Measurements from ENCODE around the gene TOMM20L. TPM values are rescaled to one million over a fixed set of nuclear protein-coding genes. Genes with fewer than 3 reads are reported as not detected.
"Not testable (repeated sequence)": the region's sequence is repeated elsewhere in the genome, so short reads cannot be mapped to it uniquely, and the experiment has no call there.

TOMM20L gene
- total RNA-seq, 1 donor from 2014 or later: not detected

GRCh38 chr14:58416934-58417333, 21.2 kb downstream of the TOMM20L start:
- DNase-seq (ENCODE audit: low spot score); intact Hi-C loops (cut with DNase I): not testable (repeated sequence)

GRCh38 chr14:58426670-58427280, 31.0 kb downstream of the TOMM20L start:
- intact Hi-C loops (cut with DNase I): no loop called here
- DNase-seq (ENCODE audit: low spot score): no peak

- DNase-seq (ENCODE audit: low spot score): peak; percentile 97
- intact Hi-C loops (cut with DNase I): loop anchor here (2.0 kb wide), 1 partner anchor 129 kb away; the partner anchor contains the start of gene ARID4A
These were observed 31.8 kb downstream of the TOMM20L start, which contains the start of the genes KIAA0586 and TIMM9 for GRCh38 chr14:58427281-58428117. TSS of gene KIAA0586 (plus strand) at chr14:58427719. CDS start at chr14:58428265, 546 bp downstream. TSS of gene TIMM9 (minus strand) at chr14:58427531. CDS start at chr14:58411945, 15,586 bp downstream.

- intact Hi-C loops (cut with DNase I): loop anchor here (2.0 kb wide), 1 partner anchor 129 kb away; the partner anchor contains the start of gene ARID4A
- no peak for DNase-seq (ENCODE audit: low spot score)
These were observed 32.5 kb downstream of the TOMM20L start for GRCh38 chr14:58428118-58428683.

- intact Hi-C loops (cut with DNase I): no loop called here
- DNase-seq (ENCODE audit: low spot score): no peak
These were observed 34.4 kb downstream of the TOMM20L start for GRCh38 chr14:58430156-58430555.

GRCh38 chr14:58439476-58439875, 43.7 kb downstream of the TOMM20L start:
- intact Hi-C loops (cut with DNase I): no loop called here
- no peak for DNase-seq (ENCODE audit: low spot score)

- DNase-seq (ENCODE audit: low spot score): no peak
- intact Hi-C loops (cut with DNase I): no loop called here
These were observed 48.9 kb downstream of the TOMM20L start for GRCh38 chr14:58444627-58445026.

- intact Hi-C loops (cut with DNase I): no loop called here
- DNase-seq (ENCODE audit: low spot score): no peak
These were observed 60.0 kb downstream of the TOMM20L start for GRCh38 chr14:58455593-58456265.

Other genes with a start within 250 kb of the TOMM20L start
- gene ARMH4, start 243.7 kb upstream of the TOMM20L start, total RNA-seq: 6.4 TPM
- 68.5 TPM for gene ACTR10, start 195.8 kb upstream of the TOMM20L start, total RNA-seq
- 118 TPM for gene PSMA3, start 151.1 kb upstream of the TOMM20L start, total RNA-seq
- 22.2 TPM for gene ARID4A, start 97.4 kb upstream of the TOMM20L start, total RNA-seq
- gene TIMM9, start 31.6 kb downstream of the TOMM20L start, total RNA-seq: 26.6 TPM
- gene KIAA0586, start 31.8 kb downstream of the TOMM20L start, total RNA-seq: 17.0 TPM
- gene DACT1, start 242.0 kb downstream of the TOMM20L start, total RNA-seq: 3.2 TPM

All from cardiac septum (tissue), 1 donor.